HepG2 (cell line): ENCODE measurements around the gene CGREF1. TPM values are rescaled to one million over a fixed set of nuclear protein-coding genes. Genes with fewer than 3 reads are reported as not detected.

ENCODE experiments used
- ARHGAP35 ChIP-seq: sonication (generic); formaldehyde crosslinking; IDR thresholded peaks from 2 replicates; pipeline ENCODE4 v1.9.0; 2022; ENCODE audit warnings: mild to moderate bottlenecking, inconsistent platforms, moderate library complexity, missing genetic modification reagents, borderline replicate concordance
- ATF1 ChIP-seq: IDR thresholded peaks from 2 replicates; pipeline ENCODE4 v1.6.1; 2016; ENCODE audit warnings: mild to moderate bottlenecking, control low read depth
- CCAR2 ChIP-seq: fragments of 200-400 bp; formaldehyde crosslinking; optimal IDR thresholded peaks from 2 replicates; pipeline ENCODE3; 2018; ENCODE audit warnings: low read depth, mild to moderate bottlenecking, low read length, moderate library complexity
- IKZF5 ChIP-seq: IDR thresholded peaks from 2 replicates; pipeline ENCODE4 v1.6.1; 2018; ENCODE audit warnings: missing genetic modification reagents, mild to moderate bottlenecking, missing compliant biosample characterization
- MIXL1 ChIP-seq: IDR thresholded peaks from 2 replicates; pipeline ENCODE4 v1.6.1; 2016
- POLR2G ChIP-seq: fragments of 200-400 bp; formaldehyde crosslinking; IDR thresholded peaks from 2 replicates; pipeline ENCODE4 v1.6.1; 2018; ENCODE audit warnings: mild to moderate bottlenecking, low read depth, low read length, moderate library complexity
- RBFOX2 ChIP-seq: fragments of 200-400 bp; formaldehyde crosslinking; IDR thresholded peaks from 2 replicates; pipeline ENCODE4 v1.6.1; 2017; ENCODE audit warnings: low read depth, mild to moderate bottlenecking, low read length
- SALL1 ChIP-seq: sonication (generic); formaldehyde crosslinking; IDR thresholded peaks from 2 replicates; pipeline ENCODE4 v1.8.0; 2022; ENCODE audit warnings: mild to moderate bottlenecking, missing genetic modification reagents
- SALL2 ChIP-seq: sonication (generic); formaldehyde crosslinking; IDR thresholded peaks from 2 replicates; pipeline ENCODE4 v1.8.1; 2023; ENCODE audit warnings: mild to moderate bottlenecking, missing genetic modification reagents, inconsistent platforms
- TCF12 ChIP-seq, 2 experiments: fragments of 450-650 bp in 1 of 2; sonication (generic) in 1 of 2; formaldehyde crosslinking in 1 of 2; IDR thresholded peaks; 2 replicates each; pipeline versions ENCODE4 v1.6.1 to v1.8.0; 2017 to 2022; ENCODE audit warnings: antibody characterized with exemption in 1 of 2, mild to moderate bottlenecking in 1 of 2, missing genetic modification reagents in 1 of 2, moderate library complexity in 1 of 2
- TEAD3 ChIP-seq: optimal IDR thresholded peaks from 2 replicates; pipeline ENCODE3; 2016; ENCODE audit warnings: borderline replicate concordance
- TFE3 ChIP-seq: IDR thresholded peaks from 2 replicates; pipeline ENCODE4 v1.6.1; 2016
- ZFP36 ChIP-seq: fragments of 150-350 bp; IDR thresholded peaks from 2 replicates; pipeline ENCODE4 v1.6.1; 2018; ENCODE audit warnings: borderline replicate concordance, low read length, low read depth; ENCODE audit not compliant: partially characterized antibody
- ZFP41 ChIP-seq: sonication (generic); formaldehyde crosslinking; IDR thresholded peaks from 2 replicates; pipeline ENCODE4 v1.4.0; 2020; ENCODE audit warnings: mild to moderate bottlenecking, missing genetic modification reagents, borderline replicate concordance
- ZFYVE20 ChIP-seq: sonication (generic); formaldehyde crosslinking; IDR thresholded peaks from 2 replicates; pipeline ENCODE4 v1.8.0; 2023; ENCODE audit warnings: low read depth, mild to moderate bottlenecking, moderate library complexity, missing genetic modification reagents, borderline replicate concordance
- ZNF282 ChIP-seq: fragments of 450-650 bp; IDR thresholded peaks from 2 replicates; pipeline ENCODE4 v1.6.1; 2018; ENCODE audit not compliant: partially characterized antibody
- ZNF34 ChIP-seq: sonication (generic); formaldehyde crosslinking; IDR thresholded peaks from 2 replicates; pipeline ENCODE4 v1.4.0; 2020; ENCODE audit warnings: mild to moderate bottlenecking, missing genetic modification reagents, borderline replicate concordance
- ZNF598 ChIP-seq: sonication (generic); formaldehyde crosslinking; IDR thresholded peaks from 2 replicates; pipeline ENCODE4 v1.5.1; 2020; ENCODE audit warnings: mild to moderate bottlenecking, missing genetic modification reagents, borderline replicate concordance
- ZNF776 ChIP-seq: sonication (generic); formaldehyde crosslinking; IDR thresholded peaks from 2 replicates; pipeline ENCODE4 v1.4.0; 2020; ENCODE audit warnings: mild to moderate bottlenecking, missing genetic modification reagents
- ZZZ3 ChIP-seq: sonication (generic); formaldehyde crosslinking; IDR thresholded peaks from 2 replicates; pipeline ENCODE4 v1.4.0; 2020; ENCODE audit warnings: missing genetic modification reagents, mild to moderate bottlenecking, borderline replicate concordance
- polyA plus RNA-seq, 8 experiments: library from polyadenylated mRNA; depleted of rRNA in 3 of 8; stranded (reverse) in 7 of 8; unstranded in 1 of 8; fragments of >200 nt; fragmentation: Illumina TruSeq in 4 of 8; extraction: Trizol in 4 of 8; gene quantifications; 2 replicates each; pipeline versions ENCODE4 v1.2.1 to v1.2.3, GENCODE V29; 2011 to 2016; ENCODE audit warnings: low read depth in 4 of 8, missing spikeins in 1 of 8, mixed read lengths in 1 of 8; ENCODE audit not compliant: insufficient read depth in 1 of 8
- total RNA-seq, 5 experiments: library from RNA; depleted of rRNA; stranded (reverse); fragments of >200 nt; fragmentation: Illumina TruSeq; extraction: Trizol; gene quantifications; 2 replicates each; pipeline ENCODE4 v1.2.3, GENCODE V29; 2016; ENCODE audit warnings: low read depth in 1 of 5
- TF ChIP-seq, protein P1 (sequence below): sonication (generic); formaldehyde crosslinking; IDR thresholded peaks from 2 replicates; pipeline ENCODE4 v1.8.1; 2023; ENCODE audit warnings: mild to moderate bottlenecking, moderate library complexity, missing genetic modification reagents
- TF ChIP-seq, protein P2 (sequence below): sonication (generic); formaldehyde crosslinking; IDR thresholded peaks from 2 replicates; pipeline ENCODE4 v1.4.0; 2020; ENCODE audit warnings: missing genetic modification reagents

Gene CGREF1
- total and polyA plus RNA-seq, 2 of the 13 experiments (the other 11 are each of a cell fraction or from before 2014, with no cell fraction given) = 13.9 to 23.4 TPM

DNA sequence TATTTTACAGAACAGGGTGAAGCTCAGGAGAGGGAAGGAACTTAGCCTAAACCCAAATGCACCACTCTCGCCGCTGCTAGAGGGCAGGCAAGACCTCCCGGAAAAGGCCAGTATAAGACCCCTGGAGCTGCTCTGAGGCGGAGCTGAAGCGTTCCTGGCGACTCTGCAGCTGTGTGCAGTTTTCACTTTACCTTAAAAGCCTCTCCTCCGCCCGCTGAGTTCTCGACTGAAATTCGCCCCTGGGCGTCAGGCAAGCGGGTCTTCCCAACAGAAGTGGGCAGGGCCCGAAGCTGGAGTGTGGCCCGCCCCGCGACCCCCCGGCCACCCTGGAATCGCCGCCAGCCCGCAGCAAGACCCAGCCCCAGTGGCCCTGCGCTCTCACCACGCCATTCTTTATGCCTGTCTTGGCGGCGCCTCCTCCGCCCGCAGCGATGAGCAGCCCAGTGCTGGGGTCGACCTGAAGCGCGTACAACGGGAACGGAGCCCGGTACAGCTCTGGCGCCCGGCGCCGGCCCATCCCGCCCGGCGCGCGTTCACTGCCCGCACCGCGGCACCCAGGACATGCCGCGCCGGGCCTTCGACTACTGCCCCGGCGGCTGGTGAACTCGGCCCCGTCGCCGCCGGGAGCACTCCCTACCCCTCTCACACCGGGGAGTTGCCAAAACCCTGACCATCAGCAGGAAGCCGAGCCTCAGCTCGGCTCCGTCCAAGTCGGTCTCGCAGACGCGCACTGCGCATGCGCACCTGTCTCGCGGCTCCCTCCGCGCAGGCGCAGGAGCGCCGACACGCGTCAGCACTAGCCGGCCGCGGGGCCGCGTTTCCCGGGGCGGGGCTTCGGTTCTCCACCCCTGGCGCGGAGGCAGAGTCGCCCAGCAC, 15.2 kb upstream of the CGREF1 start, which contains the start of gene PREB (continued):
- peak; percentile 63 for TF ChIP-seq SALL1
- no peak for TF ChIP-seq ZFP41 (CRISPR knock-in tag)
- TF ChIP-seq ZFYVE20 (CRISPR knock-in tag) = no peak
- TF ChIP-seq CCAR2 = no peak
- no peak; the same call in 1 of the 2 replicates for TF ChIP-seq ZZZ3
- no peak for TF ChIP-seq MIXL1
- TF ChIP-seq TFE3 = 0 out of 2 replicates have a peak, but pooled peaks have one; percentile 12
- peak; percentile 3 for TF ChIP-seq TEAD3 (CRISPR knock-in tag)
- no peak; the same call in 1 of the 2 replicates for TF ChIP-seq ZNF34
- no peak; the same call in none of the 2 replicates for TF ChIP-seq ARHGAP35 (CRISPR knock-in tag)
- peak; percentile 81; the same call in 1 of the 2 replicates for TF ChIP-seq ZNF776
- TF ChIP-seq SALL2 (CRISPR knock-in tag) = peak; percentile 29; the same call in 1 of the 2 replicates
- TF ChIP-seq POLR2G = peak; percentile 93
- TF ChIP-seq ATF1 (CRISPR knock-in tag) = no peak
- peak; percentile 96 for TF ChIP-seq RBFOX2
- no peak for TF ChIP-seq TCF12 (IDR thresholded peaks at IDR 0.05)
- TF ChIP-seq TCF12 (CRISPR knock-in tag; IDR thresholded peaks at IDR 0.05) = peak; percentile 89
- TF ChIP-seq, protein P1, sequence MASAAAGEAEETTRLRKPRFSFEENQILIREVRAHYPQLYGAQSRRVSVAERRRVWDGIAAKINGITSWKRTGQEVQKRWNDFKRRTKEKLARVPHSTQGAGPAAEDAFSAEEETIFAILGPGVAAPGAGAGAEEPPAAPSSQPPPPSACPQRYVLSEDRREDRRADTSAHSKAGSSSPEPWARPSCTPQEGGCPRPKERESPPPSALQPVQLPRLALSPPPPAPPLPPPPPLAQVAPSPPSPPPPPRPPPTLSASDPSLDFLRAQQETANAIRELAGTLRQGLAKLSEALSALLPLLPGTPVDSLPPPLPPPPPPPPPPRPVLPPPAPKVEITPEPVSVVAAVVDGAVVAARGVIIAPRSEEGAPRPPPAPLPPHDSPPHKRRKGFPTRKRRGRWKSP = peak; percentile 76
- TF ChIP-seq IKZF5 (CRISPR knock-in tag) = peak; percentile 70; the same call in 1 of the 2 replicates
- TF ChIP-seq ZNF598 (CRISPR knock-in tag) = no peak
- TF ChIP-seq ZFP36 = no peak
- TF ChIP-seq ZNF282 = no peak
- TF ChIP-seq, protein P2, sequence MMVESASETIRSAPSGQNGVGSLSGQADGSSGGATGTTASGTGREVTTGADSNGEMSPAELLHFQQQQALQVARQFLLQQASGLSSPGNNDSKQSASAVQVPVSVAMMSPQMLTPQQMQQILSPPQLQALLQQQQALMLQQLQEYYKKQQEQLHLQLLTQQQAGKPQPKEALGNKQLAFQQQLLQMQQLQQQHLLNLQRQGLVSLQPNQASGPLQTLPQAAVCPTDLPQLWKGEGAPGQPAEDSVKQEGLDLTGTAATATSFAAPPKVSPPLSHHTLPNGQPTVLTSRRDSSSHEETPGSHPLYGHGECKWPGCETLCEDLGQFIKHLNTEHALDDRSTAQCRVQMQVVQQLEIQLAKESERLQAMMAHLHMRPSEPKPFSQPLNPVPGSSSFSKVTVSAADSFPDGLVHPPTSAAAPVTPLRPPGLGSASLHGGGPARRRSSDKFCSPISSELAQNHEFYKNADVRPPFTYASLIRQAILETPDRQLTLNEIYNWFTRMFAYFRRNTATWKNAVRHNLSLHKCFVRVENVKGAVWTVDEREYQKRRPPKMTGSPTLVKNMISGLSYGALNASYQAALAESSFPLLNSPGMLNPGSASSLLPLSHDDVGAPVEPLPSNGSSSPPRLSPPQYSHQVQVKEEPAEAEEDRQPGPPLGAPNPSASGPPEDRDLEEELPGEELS = no peak; the same call in 1 of the 2 replicates
